ENCODE results near the gene RP9. TPM values are rescaled to one million over a fixed set of nuclear protein-coding genes. Genes with fewer than 3 reads are reported as not detected.

RP9 gene
- total and polyA plus RNA-seq, 9 of the 15 experiments (the other 6 are each of a cell fraction or from before 2014, with no cell fraction given), result 10.7 to 44.8 (median 33.4) TPM

DNA sequence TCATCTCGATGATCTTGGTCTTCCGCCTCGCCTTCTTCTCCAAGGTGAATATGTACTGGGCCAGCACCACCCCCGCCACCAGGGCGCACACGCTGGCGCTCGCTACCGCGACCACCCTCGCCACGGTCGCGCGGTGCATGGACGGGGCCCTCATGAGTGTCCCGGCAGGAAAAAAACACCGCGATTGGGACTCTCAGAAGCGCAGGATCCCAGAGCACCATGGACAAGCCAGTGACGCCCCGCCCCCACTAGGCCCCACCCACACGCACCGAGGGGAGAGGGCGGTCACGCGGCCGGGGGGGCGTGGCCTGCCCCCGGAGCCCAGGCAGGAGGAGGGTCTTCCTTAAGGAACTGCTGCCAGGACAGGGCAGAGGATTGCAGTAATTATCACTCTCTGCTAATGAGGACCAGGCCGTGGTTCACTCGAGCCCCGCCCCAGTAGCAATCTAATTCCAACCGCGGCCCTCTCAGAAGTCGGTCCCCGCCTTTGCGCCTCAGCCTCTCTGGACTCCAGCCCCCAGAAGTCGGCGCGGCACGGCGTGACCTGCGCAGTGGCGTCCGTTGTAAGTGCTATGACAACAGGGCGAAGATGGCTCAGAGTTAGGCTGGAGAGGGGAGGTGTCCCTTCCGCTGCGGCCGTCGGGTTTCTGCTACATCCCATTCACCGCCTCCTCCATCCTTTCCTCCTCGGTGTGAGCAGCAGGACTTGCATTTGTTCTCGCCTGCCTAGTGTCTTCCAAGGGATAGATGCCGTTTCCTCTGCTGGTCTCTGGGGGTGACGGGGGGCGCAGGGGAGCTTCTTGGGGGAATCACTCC, 20.0 kb upstream of the RP9 start, which contains the start of gene BBS9 (continued):
- TF ChIP-seq, protein P1, sequence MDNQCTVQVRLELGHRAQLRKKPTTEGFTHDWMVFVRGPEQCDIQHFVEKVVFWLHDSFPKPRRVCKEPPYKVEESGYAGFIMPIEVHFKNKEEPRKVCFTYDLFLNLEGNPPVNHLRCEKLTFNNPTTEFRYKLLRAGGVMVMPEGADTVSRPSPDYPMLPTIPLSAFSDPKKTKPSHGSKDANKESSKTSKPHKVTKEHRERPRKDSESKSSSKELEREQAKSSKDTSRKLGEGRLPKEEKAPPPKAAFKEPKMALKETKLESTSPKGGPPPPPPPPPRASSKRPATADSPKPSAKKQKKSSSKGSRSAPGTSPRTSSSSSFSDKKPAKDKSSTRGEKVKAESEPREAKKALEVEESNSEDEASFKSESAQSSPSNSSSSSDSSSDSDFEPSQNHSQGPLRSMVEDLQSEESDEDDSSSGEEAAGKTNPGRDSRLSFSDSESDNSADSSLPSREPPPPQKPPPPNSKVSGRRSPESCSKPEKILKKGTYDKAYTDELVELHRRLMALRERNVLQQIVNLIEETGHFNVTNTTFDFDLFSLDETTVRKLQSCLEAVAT (IDR thresholded peaks at IDR 0.05), result peak in 1 of 2 experiments; percentile 57; a peak in 1 of 4 replicates
- TF ChIP-seq ZNF436 (CRISPR knock-in tag; IDR thresholded peaks at IDR 0.05) (no peak), ZNF347 (CRISPR knock-in tag; IDR thresholded peaks at IDR 0.05; ENCODE audit: low read depth) (no peak), ZNF140 (CRISPR knock-in tag; IDR thresholded peaks at IDR 0.05) (no peak), ZNF780A (CRISPR knock-in tag; IDR thresholded peaks at IDR 0.05) (no peak), KDM5B (IDR thresholded peaks at IDR 0.05; ENCODE audit: insufficient replicate concordance, low read depth, low read length) (peak; percentile 52), CBFA2T2 (conservative IDR thresholded peaks at IDR 0.05) (no peak), BRF1 (IDR thresholded peaks at IDR 0.05; ENCODE audit: borderline replicate concordance, extremely low read depth, insufficient read length) (no peak), RHOXF2B (CRISPR knock-in tag; conservative IDR thresholded peaks at IDR 0.05) (no peak)
- TF ChIP-seq, protein P2, sequence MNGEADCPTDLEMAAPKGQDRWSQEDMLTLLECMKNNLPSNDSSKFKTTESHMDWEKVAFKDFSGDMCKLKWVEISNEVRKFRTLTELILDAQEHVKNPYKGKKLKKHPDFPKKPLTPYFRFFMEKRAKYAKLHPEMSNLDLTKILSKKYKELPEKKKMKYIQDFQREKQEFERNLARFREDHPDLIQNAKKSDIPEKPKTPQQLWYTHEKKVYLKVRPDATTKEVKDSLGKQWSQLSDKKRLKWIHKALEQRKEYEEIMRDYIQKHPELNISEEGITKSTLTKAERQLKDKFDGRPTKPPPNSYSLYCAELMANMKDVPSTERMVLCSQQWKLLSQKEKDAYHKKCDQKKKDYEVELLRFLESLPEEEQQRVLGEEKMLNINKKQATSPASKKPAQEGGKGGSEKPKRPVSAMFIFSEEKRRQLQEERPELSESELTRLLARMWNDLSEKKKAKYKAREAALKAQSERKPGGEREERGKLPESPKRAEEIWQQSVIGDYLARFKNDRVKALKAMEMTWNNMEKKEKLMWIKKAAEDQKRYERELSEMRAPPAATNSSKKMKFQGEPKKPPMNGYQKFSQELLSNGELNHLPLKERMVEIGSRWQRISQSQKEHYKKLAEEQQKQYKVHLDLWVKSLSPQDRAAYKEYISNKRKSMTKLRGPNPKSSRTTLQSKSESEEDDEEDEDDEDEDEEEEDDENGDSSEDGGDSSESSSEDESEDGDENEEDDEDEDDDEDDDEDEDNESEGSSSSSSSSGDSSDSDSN (IDR thresholded peaks at IDR 0.05; ENCODE audit: borderline replicate concordance in 1 of 2, low read depth in 2 of 2, low read length in 2 of 2), result no peak
- TF ChIP-seq, protein P3, sequence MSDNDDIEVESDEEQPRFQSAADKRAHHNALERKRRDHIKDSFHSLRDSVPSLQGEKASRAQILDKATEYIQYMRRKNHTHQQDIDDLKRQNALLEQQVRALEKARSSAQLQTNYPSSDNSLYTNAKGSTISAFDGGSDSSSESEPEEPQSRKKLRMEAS (CRISPR knock-in tag; IDR thresholded peaks at IDR 0.05), result peak; percentile 51
- TF ChIP-seq, protein P4, sequence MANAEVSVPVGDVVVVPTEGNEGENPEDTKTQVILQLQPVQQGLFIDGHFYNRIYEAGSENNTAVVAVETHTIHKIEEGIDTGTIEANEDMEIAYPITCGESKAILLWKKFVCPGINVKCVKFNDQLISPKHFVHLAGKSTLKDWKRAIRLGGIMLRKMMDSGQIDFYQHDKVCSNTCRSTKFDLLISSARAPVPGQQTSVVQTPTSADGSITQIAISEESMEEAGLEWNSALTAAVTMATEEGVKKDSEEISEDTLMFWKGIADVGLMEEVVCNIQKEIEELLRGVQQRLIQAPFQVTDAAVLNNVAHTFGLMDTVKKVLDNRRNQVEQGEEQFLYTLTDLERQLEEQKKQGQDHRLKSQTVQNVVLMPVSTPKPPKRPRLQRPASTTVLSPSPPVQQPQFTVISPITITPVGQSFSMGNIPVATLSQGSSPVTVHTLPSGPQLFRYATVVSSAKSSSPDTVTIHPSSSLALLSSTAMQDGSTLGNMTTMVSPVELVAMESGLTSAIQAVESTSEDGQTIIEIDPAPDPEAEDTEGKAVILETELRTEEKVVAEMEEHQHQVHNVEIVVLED (CRISPR knock-in tag; IDR thresholded peaks at IDR 0.05), result peak; percentile 70
- TF ChIP-seq, protein P5, sequence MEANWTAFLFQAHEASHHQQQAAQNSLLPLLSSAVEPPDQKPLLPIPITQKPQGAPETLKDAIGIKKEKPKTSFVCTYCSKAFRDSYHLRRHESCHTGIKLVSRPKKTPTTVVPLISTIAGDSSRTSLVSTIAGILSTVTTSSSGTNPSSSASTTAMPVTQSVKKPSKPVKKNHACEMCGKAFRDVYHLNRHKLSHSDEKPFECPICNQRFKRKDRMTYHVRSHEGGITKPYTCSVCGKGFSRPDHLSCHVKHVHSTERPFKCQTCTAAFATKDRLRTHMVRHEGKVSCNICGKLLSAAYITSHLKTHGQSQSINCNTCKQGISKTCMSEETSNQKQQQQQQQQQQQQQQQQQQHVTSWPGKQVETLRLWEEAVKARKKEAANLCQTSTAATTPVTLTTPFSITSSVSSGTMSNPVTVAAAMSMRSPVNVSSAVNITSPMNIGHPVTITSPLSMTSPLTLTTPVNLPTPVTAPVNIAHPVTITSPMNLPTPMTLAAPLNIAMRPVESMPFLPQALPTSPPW (CRISPR knock-in tag; IDR thresholded peaks at IDR 0.05), result peak; percentile 85
- TF ChIP-seq, protein P6, sequence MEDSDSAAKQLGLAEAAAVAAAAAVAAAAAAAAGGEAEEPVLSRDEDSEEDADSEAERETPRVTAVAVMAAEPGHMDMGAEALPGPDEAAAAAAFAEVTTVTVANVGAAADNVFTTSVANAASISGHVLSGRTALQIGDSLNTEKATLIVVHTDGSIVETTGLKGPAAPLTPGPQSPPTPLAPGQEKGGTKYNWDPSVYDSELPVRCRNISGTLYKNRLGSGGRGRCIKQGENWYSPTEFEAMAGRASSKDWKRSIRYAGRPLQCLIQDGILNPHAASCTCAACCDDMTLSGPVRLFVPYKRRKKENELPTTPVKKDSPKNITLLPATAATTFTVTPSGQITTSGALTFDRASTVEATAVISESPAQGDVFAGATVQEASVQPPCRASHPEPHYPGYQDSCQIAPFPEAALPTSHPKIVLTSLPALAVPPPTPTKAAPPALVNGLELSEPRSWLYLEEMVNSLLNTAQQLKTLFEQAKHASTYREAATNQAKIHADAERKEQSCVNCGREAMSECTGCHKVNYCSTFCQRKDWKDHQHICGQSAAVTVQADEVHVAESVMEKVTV (CRISPR knock-in tag; IDR thresholded peaks at IDR 0.05), result no peak
- TF ChIP-seq, protein P7, sequence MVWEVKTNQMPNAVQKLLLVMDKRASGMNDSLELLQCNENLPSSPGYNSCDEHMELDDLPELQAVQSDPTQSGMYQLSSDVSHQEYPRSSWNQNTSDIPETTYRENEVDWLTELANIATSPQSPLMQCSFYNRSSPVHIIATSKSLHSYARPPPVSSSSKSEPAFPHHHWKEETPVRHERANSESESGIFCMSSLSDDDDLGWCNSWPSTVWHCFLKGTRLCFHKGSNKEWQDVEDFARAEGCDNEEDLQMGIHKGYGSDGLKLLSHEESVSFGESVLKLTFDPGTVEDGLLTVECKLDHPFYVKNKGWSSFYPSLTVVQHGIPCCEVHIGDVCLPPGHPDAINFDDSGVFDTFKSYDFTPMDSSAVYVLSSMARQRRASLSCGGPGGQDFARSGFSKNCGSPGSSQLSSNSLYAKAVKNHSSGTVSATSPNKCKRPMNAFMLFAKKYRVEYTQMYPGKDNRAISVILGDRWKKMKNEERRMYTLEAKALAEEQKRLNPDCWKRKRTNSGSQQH (CRISPR knock-in tag; IDR thresholded peaks at IDR 0.05), result no peak
